TTC549 (cell line): Measurements from ENCODE around the gene CDKN2B-AS1.
A peak's percentile ranks its signal among the peaks of the same experiment; 100 is the strongest.
"Not testable (repeated sequence)": the region's sequence is repeated elsewhere in the genome, so short reads cannot be mapped to it uniquely, and the experiment has no call there.

Experiments used
- FAIRE-seq: peaks from 2 replicates; lab custom pipeline; 2012; peaks lifted over from hg19 to GRCh38; lab: Jason Lieb, UNC

The CDKN2B-AS1 gene

GRCh38 chr9:21994556-21995005 is at the start of gene CDKN2B-AS1:
Gene CDKN2B-AS1 (plus strand): TSS chr9:21994791.
- peak; percentile 15 for FAIRE-seq

DNA sequence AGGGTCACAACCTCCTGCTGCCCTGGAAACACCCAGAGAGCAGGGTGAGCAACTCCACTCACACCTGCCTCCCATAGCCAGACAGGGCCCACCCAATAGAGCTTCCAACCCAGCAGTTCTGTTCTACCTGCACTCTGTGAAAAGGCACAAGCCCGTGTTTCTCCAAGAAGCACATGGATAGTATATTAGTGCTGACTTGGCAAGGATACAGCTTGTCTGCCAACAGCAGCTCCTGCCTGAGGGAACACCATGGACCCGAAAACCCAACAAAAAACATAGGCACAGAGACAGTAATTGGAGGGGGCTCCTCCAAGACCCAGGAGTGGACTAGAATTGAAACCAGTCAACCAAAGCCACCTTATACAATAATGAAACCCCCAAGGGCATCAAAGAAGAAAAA is 49.0 kb upstream of the CDKN2B-AS1 start:
- no peak for FAIRE-seq

- FAIRE-seq, result no peak
These were observed 35.8 kb upstream of the CDKN2B-AS1 start for GRCh38 chr9:21958833-21959232.

- not testable (repeated sequence) for FAIRE-seq
These were observed 35.3 kb upstream of the CDKN2B-AS1 start for GRCh38 chr9:21959268-21959667.

GRCh38 chr9:21961569-21961968 is 33.0 kb upstream of the CDKN2B-AS1 start:
- no peak for FAIRE-seq

DNA sequence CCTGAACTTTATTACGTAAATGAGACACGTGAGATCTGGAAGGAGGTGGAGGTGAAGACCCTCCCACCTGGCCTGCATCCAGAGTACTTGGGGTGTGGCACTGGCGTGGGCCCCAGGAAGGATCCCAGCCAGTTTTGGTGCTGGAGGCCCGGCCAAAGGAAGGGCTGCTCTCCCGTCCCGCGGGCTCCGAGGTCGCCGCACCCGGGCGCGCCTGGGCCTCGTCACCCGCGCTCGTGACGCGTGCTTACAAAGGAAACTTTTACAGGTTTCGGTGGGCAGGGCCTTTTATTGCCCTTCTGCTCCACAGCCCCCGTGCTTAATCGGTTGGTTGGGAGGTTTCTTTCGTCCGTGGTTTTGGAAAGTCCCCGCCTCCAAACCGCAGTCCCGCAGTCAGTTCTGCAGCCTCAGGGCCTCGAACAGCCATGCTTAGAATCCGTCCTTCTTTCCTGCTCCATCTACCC is 29.6 kb upstream of the CDKN2B-AS1 start:
- no peak for FAIRE-seq

DNA sequence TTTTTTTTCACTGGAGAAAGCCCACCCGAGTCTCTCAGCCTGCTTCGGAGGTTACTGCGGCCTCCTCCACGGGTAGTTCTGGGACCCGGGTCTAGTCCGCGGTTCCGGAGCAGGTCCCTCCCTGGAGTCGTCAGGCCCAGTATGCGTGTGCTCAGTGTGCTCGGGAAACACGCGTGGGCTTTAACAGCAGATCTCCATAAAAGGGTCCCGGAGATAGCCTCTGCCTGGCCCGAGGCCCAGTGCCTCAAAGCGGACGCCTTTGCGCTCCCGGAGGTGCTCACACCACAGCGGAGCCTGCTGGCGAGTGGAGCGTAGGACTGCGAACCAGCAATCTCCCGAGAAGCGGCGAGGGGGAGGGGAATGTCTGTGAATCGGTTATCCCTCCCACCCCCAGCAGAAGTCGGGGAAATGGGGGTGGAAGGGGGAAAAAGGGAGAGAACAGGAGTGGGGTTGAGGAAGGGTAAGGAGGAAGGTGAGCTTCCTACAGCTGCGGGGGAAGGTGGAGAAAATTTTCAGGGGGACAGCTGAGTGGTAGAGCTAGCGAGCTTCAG is 29.1 kb upstream of the CDKN2B-AS1 start:
- no peak for FAIRE-seq

GRCh38 chr9:21966140-21966851 is 28.3 kb upstream of the CDKN2B-AS1 start:
- no peak for FAIRE-seq

DNA sequence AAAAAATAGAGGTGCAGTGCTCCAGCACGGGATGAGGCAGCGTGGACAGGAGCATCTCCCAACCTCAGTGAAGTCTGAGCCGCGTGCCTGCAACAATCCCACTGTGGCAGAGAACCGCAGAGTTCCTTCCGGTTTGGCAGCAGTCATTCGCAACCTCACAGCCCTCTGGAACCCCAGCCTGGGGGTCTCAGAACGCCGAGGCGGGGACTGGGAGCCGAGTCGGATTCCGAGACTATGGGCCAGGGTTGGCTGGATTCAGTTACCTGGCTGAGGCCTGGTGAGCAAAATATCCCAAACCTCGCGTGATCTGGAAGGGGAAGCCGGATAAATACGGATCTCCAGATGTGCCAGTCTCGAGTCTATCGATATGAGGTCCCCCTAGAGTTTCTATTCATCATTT is 27.4 kb upstream of the CDKN2B-AS1 start:
- FAIRE-seq, result no peak

DNA sequence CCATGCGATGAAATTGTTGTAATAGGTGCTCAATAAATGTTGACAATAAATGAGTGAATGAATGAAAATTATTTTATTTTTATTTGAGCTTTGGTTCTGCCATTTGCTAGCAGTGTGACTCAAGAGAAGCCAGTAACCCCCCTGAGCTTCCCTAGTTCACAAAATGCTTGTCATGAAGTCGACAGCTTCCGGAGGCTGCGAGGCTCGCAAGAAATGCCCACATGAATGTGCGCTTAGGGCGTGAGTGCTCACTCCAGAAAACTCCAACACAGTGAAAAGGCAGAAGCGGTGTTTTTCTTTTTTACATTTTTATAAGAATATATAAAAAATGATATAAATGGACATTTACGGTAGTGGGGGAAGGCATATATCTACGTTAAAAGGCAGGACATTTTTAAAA is 26.9 kb upstream of the CDKN2B-AS1 start:
- no peak for FAIRE-seq

DNA sequence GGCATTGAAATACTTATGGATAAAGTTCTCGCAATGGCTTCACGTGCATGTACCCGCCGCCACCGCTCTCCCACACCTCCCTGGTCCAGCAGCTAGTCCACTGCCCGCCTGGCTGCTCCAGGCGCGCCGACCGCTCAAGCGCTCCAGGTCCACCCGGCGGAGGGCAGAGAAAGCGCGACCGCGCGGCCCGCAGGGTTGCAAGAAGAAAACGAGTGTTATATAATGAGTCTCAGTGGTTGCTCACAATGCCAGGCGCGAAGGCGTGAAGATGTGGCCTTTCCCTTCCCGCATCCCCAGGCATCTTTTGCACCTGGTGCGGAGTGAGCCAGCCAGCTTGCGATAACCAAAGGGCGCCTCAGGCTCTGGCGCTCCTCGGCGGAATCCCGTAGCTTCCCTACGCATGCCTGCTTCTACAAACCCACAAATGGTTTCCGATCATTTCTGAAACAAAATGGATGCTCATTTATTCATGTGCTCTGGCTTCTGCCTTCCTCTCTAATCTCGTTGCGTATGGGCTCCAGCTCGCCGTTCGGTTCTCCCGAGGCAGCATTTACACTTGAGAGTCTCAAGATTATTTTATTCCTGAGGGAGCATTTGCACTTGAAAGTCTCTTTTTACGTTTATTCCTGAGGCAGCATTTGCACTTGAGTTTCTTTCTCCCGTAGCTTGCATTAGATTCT is 26.1 kb upstream of the CDKN2B-AS1 start:
- no peak for FAIRE-seq

DNA sequence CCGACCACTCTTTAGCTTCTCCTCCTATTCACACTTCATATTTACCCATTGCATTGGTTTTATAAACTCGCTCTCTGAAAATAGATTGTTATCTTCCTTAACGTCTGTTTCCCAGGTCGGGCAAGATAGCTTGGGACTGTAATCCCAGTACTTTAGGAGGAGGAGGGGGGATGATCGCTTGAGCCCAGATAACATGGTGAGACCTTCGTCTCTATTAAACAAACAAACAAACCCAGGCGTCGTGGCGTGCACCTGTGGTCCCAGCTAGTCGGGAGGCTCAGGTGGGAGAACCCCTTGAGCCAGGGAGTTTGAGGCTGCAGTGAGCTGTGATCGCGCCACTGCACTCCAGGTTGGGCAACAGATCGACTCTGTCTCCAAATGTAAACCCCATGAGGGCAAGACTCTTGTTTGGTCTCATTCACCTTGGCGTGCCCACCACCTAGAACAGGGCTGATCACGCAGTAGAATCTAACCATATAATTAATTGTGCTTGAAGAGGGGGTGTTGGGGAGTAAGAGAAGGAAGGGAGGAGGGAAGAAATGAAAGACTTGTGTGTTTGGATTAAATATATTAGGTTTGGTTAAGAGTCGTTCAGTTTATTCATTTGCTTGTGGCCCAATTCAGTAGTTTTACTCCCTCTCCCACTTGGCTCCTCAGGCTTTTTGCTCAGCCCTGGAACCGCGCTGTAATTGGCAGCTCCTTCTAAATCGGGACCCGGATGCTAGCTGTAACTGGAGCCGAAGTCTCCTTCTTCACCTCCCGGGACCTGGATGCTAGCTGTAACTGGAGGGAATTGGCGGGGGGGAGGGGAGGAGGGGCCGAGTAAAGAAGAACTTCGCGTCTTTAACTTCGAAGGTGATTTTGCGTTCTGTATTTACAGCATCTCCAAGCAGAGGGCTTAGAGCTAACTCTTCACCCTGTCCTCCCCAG is 25.3 kb upstream of the CDKN2B-AS1 start:
- no peak for FAIRE-seq

DNA sequence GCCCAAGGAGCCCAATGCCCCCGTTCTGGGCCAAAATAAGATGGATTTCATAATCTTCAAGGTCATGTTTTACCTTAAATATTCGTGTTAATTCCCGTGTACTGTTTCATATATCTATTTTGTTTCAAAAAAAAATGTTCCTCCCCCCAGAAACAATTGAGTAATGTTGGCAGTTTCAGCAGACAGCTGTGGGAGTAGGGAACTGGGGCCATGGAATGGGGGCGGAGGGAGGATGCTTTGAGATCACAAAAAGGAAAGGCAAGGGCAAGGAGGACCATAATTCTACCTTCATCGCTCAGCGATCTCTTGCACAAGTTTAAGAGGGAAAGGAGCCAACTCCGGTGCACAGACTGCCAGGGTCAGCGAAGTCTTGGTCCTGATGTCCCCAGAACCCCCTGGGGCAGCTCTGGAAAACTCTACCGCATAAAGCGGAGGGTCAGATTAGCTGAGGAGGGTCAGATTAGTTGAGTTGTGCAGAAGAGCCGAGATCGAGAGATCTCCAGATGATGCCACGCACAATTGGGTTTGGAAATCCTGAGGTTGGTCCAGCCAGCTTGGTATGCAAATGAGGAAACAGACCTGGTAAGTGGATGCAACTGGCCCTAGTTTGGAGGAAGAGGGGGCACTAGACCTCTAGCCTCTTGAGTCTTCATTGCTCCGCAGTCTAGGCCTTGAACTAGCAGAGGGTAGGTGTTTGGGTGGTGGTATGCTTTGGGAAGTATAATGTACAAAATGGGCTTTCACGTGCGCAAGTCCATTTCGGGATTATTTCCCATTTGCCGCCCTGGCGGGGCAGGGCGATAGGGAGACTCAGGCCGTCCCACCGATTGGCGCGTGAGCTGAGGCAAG is 24.4 kb upstream of the CDKN2B-AS1 start:
- no peak for FAIRE-seq

DNA sequence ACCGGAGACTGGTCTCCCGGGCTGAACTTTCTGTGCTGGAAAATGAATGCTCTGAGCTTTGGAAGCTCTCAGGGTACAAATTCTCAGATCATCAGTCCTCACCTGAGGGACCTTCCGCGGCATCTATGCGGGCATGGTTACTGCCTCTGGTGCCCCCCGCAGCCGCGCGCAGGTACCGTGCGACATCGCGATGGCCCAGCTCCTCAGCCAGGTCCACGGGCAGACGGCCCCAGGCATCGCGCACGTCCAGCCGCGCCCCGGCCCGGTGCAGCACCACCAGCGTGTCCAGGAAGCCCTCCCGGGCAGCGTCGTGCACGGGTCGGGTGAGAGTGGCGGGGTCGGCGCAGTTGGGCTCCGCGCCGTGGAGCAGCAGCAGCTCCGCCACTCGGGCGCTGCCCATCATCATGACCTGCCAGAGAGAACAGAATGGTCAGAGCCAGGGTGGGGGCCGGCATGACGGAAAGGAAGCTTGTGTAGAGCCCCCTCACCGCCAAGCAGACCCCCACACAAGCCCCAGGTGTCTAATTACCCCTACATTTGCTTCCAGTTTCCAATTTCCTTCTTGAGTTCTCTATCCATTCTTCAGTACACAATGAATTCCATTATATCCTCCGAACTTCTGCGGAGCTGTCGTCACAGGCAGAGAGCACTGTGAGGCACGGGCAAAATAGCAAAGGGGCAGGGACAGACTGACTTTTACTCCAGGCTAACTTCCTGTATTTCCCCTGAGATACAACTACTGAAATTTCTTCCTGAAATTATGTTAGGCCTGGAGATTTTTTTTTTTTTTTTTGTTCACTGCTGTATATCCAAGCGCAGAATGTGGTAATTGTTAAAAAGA is 23.6 kb upstream of the CDKN2B-AS1 start:
- FAIRE-seq, result no peak

GRCh38 chr9:21972361-21972760 is 22.2 kb upstream of the CDKN2B-AS1 start:
- no peak for FAIRE-seq

GRCh38 chr9:21974343-21974721 is 20.3 kb upstream of the CDKN2B-AS1 start:
- no peak for FAIRE-seq

- no peak for FAIRE-seq
These were observed 19.7 kb upstream of the CDKN2B-AS1 start for GRCh38 chr9:21974722-21975409.

GRCh38 chr9:21976334-21976875 is 18.2 kb upstream of the CDKN2B-AS1 start:
- FAIRE-seq, result no peak

GRCh38 chr9:21982391-21982790 is 12.2 kb upstream of the CDKN2B-AS1 start:
- no peak for FAIRE-seq
